Measurements from ENCODE around the gene EIF4A3.

The EIF4A3 gene

DNA sequence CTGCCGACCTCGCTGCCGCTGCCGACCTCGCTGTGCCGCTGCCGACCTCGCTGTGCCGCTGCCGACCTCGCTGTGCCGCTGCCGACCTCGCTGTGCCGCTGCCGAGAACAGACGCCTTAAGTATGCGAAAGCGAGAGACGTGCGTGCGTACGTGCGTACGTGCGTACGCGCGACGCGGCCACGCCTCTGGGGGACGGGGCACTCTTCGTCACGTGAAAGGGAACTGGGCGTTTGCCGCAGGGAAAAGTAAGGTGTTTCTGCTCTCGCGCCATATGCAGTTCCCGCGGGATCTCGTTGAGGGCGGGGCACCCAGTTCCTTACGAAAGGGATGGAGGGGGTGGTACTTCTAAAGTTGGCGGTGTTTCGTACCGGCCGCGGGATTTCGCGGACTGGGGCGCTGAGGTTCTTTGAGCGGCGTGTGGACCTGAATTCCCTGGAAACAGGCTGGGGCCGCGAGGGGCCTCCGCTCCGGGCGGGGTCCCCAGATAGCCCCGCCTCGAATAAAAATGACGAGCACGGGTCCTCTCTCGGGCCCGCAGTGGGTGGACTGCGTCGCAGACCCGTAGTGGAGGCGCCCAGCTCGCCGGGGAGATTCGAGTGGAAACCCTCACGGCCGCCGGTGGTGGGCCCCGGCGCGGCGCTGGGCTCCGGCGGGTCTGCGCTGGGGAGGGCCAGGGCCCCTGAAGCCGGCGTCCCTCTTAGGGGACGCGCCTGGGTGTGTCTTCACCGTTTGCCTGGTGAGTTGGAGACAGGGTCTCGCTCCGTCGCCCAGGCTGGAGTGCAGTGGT, at the start of gene EIF4A3:
TSS of gene EIF4A3 (minus strand) at position 94 of the 788 bp plus-strand sequence. CDS start 167 bp downstream, outside the sequence.
- H3K27me3 ChIP-seq (ENCODE audit: control insufficient read depth, insufficient read depth, low read length): peaks cover 2% of the 10 kb centered on the region
- peaks cover 8% of the 10 kb centered on the region for H3K4me1 ChIP-seq (ENCODE audit: control insufficient read depth, insufficient read depth, low read length)
- H3K4me3 ChIP-seq (ENCODE audit: low read depth, low read length): peak within 1 kb of the TSS; percentile 81
- no peaks in the 10 kb centered on the region for H3K9me3 ChIP-seq (ENCODE audit: control insufficient read depth, insufficient read depth, low read length)
- H3K36me3 ChIP-seq (ENCODE audit: control insufficient read depth, insufficient read depth, low read length): peaks cover 15% of the 10 kb centered on the region
- peak within 1 kb of the TSS; percentile 83 for H3K9ac ChIP-seq (ENCODE audit: low read depth, low read length)

GRCh38 chr17:80196652-80197051, 49.7 kb upstream of the EIF4A3 start:
- Histone ChIP-seq H3K9ac (ENCODE audit: low read depth, low read length) (no peak overlapping the region), H3K36me3 (ENCODE audit: control insufficient read depth, insufficient read depth, low read length) (no peaks in the 10 kb centered on the region), H3K4me1 (ENCODE audit: control insufficient read depth, insufficient read depth, low read length) (no peaks in the 10 kb centered on the region), H3K9me3 (ENCODE audit: control insufficient read depth, insufficient read depth, low read length) (no peaks in the 10 kb centered on the region), H3K27me3 (ENCODE audit: control insufficient read depth, insufficient read depth, low read length) (no peaks in the 10 kb centered on the region), H3K4me3 (ENCODE audit: low read depth, low read length) (no peak overlapping the region)

- Histone ChIP-seq H3K36me3 (ENCODE audit: control insufficient read depth, insufficient read depth, low read length) (no peaks in the 10 kb centered on the region), H3K4me3 (ENCODE audit: low read depth, low read length) (no peak overlapping the region), H3K27me3 (ENCODE audit: control insufficient read depth, insufficient read depth, low read length) (no peaks in the 10 kb centered on the region), H3K4me1 (ENCODE audit: control insufficient read depth, insufficient read depth, low read length) (no peaks in the 10 kb centered on the region), H3K9me3 (ENCODE audit: control insufficient read depth, insufficient read depth, low read length) (no peaks in the 10 kb centered on the region), H3K9ac (ENCODE audit: low read depth, low read length) (no peak overlapping the region)
These were observed 49.0 kb upstream of the EIF4A3 start for GRCh38 chr17:80195671-80196529.

DNA sequence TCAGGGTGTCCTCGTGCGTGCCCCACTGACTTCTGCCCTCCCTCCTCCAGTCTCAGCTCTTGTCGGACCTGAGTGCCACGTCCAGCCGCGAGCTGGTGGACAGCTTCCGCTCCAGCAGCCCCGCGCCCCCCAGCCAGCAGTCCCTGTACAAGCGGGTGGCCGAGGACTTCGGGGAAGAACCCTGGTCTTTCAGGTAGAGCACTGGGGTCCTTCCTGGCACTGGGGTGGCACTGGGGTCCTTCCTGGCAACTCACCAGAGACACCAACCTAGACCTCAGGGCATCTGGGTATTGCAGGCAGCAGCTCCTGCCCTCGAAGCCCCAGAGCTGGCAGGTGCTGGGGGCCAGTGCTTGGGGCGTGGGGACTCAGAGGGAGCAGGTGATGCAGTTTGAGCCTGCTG, 48.2 kb upstream of the EIF4A3 start:
- Histone ChIP-seq H3K36me3 (ENCODE audit: control insufficient read depth, insufficient read depth, low read length) (no peaks in the 10 kb centered on the region), H3K9me3 (ENCODE audit: control insufficient read depth, insufficient read depth, low read length) (no peaks in the 10 kb centered on the region), H3K4me3 (ENCODE audit: low read depth, low read length) (no peak overlapping the region), H3K27me3 (ENCODE audit: control insufficient read depth, insufficient read depth, low read length) (no peaks in the 10 kb centered on the region), H3K4me1 (ENCODE audit: control insufficient read depth, insufficient read depth, low read length) (no peaks in the 10 kb centered on the region), H3K9ac (ENCODE audit: low read depth, low read length) (no peak overlapping the region)

DNA sequence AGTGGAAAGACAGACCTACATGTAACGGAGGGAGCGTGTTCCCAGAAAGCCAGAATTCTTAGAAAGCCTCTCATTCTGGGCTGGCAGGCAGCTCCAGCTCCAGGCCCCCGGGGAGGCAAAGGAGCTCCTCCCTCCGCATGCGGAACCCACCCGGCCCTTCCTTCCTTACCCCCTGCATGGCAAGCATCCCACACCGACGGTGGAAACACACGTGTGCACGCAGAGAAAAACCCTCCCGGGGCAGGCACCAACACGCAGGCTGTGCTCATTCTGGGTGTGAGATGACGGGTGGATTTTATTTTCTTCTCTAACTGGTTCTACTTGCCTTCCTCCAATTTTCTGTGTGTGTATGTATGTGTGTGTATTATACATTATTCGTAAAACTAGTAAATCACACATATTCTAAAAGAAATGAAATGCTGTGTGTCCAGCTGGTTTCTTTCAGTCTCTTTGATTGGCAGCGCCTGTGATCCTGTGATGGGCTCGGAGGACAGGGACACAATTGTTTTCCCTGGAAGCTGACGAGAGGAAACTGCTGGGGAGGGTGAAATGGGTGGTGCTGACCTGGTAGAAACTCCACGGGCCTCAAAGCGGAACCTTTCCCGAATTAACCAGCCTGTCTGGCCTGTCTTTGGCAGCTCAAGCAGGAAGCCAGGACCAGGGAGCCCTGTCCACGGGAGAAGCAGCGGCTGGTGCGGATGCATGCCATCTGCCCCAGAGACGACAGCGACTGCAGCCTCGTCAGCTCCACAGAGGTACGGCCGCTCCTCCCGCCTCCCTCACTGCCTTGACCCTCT, 45.1 kb upstream of the EIF4A3 start:
- Histone ChIP-seq H3K4me3 (ENCODE audit: low read depth, low read length) (no peak overlapping the region), H3K36me3 (ENCODE audit: control insufficient read depth, insufficient read depth, low read length) (no peaks in the 10 kb centered on the region), H3K27me3 (ENCODE audit: control insufficient read depth, insufficient read depth, low read length) (no peaks in the 10 kb centered on the region), H3K9me3 (ENCODE audit: control insufficient read depth, insufficient read depth, low read length) (no peaks in the 10 kb centered on the region), H3K9ac (ENCODE audit: low read depth, low read length) (no peak overlapping the region), H3K4me1 (ENCODE audit: control insufficient read depth, insufficient read depth, low read length) (no peaks in the 10 kb centered on the region)

- Histone ChIP-seq H3K36me3 (ENCODE audit: control insufficient read depth, insufficient read depth, low read length) (no peaks in the 10 kb centered on the region), H3K4me1 (ENCODE audit: control insufficient read depth, insufficient read depth, low read length) (no peaks in the 10 kb centered on the region), H3K9me3 (ENCODE audit: control insufficient read depth, insufficient read depth, low read length) (no peaks in the 10 kb centered on the region), H3K27me3 (ENCODE audit: control insufficient read depth, insufficient read depth, low read length) (no peaks in the 10 kb centered on the region), H3K9ac (ENCODE audit: low read depth, low read length) (no peak overlapping the region), H3K4me3 (ENCODE audit: low read depth, low read length) (no peak overlapping the region)
These were observed 44.3 kb upstream of the EIF4A3 start for GRCh38 chr17:80191192-80191591.

GRCh38 chr17:80190716-80191115, 43.8 kb upstream of the EIF4A3 start:
- Histone ChIP-seq H3K4me3 (ENCODE audit: low read depth, low read length) (no peak overlapping the region), H3K4me1 (ENCODE audit: control insufficient read depth, insufficient read depth, low read length) (no peaks in the 10 kb centered on the region), H3K9me3 (ENCODE audit: control insufficient read depth, insufficient read depth, low read length) (no peaks in the 10 kb centered on the region), H3K9ac (ENCODE audit: low read depth, low read length) (no peak overlapping the region), H3K36me3 (ENCODE audit: control insufficient read depth, insufficient read depth, low read length) (no peaks in the 10 kb centered on the region), H3K27me3 (ENCODE audit: control insufficient read depth, insufficient read depth, low read length) (no peaks in the 10 kb centered on the region)

DNA sequence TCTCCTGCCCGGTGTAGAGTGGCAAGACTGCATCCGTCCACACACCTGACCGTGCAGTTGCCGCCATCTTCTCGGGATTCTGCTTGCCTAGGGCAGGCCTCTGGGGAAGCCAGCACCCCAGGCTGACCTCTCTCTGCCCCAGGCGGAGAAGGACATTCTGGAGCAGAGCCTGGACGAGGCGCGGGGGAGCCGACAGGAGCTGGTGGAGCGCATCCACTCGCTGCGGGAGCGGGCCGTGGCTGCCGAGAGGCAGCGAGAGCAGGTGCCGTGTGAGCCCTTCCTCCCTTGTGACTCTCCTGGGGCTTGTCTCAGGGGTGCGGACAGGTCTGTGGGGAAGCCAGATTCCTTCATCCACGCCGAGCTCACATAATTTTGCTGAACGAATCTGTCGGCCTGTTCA, 42.7 kb upstream of the EIF4A3 start:
- H3K4me1 ChIP-seq (ENCODE audit: control insufficient read depth, insufficient read depth, low read length): no peaks in the 10 kb centered on the region
- no peaks in the 10 kb centered on the region for H3K27me3 ChIP-seq (ENCODE audit: control insufficient read depth, insufficient read depth, low read length)
- H3K9ac ChIP-seq (ENCODE audit: low read depth, low read length): no peak overlapping the region

GRCh38 chr17:80187515-80187941, 40.6 kb upstream of the EIF4A3 start:
- H3K27me3 ChIP-seq (ENCODE audit: control insufficient read depth, insufficient read depth, low read length): no peaks in the 10 kb centered on the region
- no peak overlapping the region for H3K4me3 ChIP-seq (ENCODE audit: low read depth, low read length)
- no peaks in the 10 kb centered on the region for H3K36me3 ChIP-seq (ENCODE audit: control insufficient read depth, insufficient read depth, low read length)
- H3K4me1 ChIP-seq (ENCODE audit: control insufficient read depth, insufficient read depth, low read length): no peaks in the 10 kb centered on the region
- no peak overlapping the region for H3K9ac ChIP-seq (ENCODE audit: low read depth, low read length)
- no peaks in the 10 kb centered on the region for H3K9me3 ChIP-seq (ENCODE audit: control insufficient read depth, insufficient read depth, low read length)

More for the DNA sequence above, 42.7 kb upstream of the EIF4A3 start:
- no peaks in the 10 kb centered on the region for H3K9me3 ChIP-seq (ENCODE audit: control insufficient read depth, insufficient read depth, low read length)
- H3K4me3 ChIP-seq (ENCODE audit: low read depth, low read length): no peak overlapping the region
- no peaks in the 10 kb centered on the region for H3K36me3 ChIP-seq (ENCODE audit: control insufficient read depth, insufficient read depth, low read length)

- Histone ChIP-seq H3K4me1 (ENCODE audit: control insufficient read depth, insufficient read depth, low read length) (no peaks in the 10 kb centered on the region), H3K4me3 (ENCODE audit: low read depth, low read length) (no peak overlapping the region), H3K9me3 (ENCODE audit: control insufficient read depth, insufficient read depth, low read length) (no peaks in the 10 kb centered on the region), H3K9ac (ENCODE audit: low read depth, low read length) (no peak overlapping the region), H3K27me3 (ENCODE audit: control insufficient read depth, insufficient read depth, low read length) (no peaks in the 10 kb centered on the region), H3K36me3 (ENCODE audit: control insufficient read depth, insufficient read depth, low read length) (no peaks in the 10 kb centered on the region)
These were observed 40.2 kb upstream of the EIF4A3 start for GRCh38 chr17:80187090-80187489.

- Histone ChIP-seq H3K9me3 (ENCODE audit: control insufficient read depth, insufficient read depth, low read length) (no peaks in the 10 kb centered on the region), H3K27me3 (ENCODE audit: control insufficient read depth, insufficient read depth, low read length) (no peaks in the 10 kb centered on the region), H3K36me3 (ENCODE audit: control insufficient read depth, insufficient read depth, low read length) (no peaks in the 10 kb centered on the region), H3K4me1 (ENCODE audit: control insufficient read depth, insufficient read depth, low read length) (no peaks in the 10 kb centered on the region), H3K4me3 (ENCODE audit: low read depth, low read length) (no peak overlapping the region), H3K9ac (ENCODE audit: low read depth, low read length) (no peak overlapping the region)
These were observed 39.0 kb upstream of the EIF4A3 start for GRCh38 chr17:80185968-80186367.

Data from iPS-15b (cell line).